Fibroblast of villous mesenchyme (primary cell): Measurements from ENCODE around the gene ZBTB21. TPM values are rescaled to one million over a fixed set of nuclear protein-coding genes. Genes with fewer than 3 reads are reported as not detected.

Source experiments
- DNase-seq: peaks from one replicate; pipeline ENCODE4 v3.0.0-alpha.2; 2010; ENCODE audit warnings: low read depth
- H3K4me3 ChIP-seq: 2 replicates; pipeline ENCODE4 v1.5.1; 2011; ENCODE audit warnings: low read depth, mild to moderate bottlenecking, low read length
- total RNA-seq: library from RNA; depleted of rRNA; stranded (reverse); fragments of >200 nt; gene quantifications from 2 replicates; pipeline ENCODE4 v1.2.3, GENCODE V29; 2012
- TF ChIP-seq, protein P1 (sequence below): IDR thresholded peaks from 2 replicates; pipeline ENCODE4 v1.5.1; 2012; ENCODE audit warnings: low read depth, mild to moderate bottlenecking, low read length; ENCODE audit not compliant: insufficient read depth

ZBTB21 gene
- total RNA-seq, 1 donor, result 19.0 TPM

DNA sequence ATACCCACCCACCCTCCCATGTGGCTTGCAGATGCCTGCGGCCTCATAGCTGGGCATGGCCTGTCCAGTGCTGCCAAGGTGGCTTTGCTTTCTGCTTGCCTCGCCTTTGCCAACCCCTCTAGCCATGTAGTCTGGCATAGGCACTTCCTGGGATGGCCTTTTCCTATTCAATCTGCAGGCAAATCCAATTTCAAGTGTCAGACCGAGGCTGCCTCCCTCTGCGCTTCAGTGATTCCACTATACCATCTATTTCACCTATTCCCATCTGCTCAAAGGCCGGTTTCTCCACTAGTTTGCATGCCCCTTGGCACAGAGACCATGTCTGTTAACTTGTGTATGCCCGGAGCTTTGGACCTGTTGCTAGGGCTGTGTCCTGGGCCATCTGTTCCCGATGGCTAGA lies 3.8 kb upstream of the ZBTB21 start:
- H3K4me3 ChIP-seq, result no peak overlapping the region
- DNase-seq, result no peak
- TF ChIP-seq, protein P1, sequence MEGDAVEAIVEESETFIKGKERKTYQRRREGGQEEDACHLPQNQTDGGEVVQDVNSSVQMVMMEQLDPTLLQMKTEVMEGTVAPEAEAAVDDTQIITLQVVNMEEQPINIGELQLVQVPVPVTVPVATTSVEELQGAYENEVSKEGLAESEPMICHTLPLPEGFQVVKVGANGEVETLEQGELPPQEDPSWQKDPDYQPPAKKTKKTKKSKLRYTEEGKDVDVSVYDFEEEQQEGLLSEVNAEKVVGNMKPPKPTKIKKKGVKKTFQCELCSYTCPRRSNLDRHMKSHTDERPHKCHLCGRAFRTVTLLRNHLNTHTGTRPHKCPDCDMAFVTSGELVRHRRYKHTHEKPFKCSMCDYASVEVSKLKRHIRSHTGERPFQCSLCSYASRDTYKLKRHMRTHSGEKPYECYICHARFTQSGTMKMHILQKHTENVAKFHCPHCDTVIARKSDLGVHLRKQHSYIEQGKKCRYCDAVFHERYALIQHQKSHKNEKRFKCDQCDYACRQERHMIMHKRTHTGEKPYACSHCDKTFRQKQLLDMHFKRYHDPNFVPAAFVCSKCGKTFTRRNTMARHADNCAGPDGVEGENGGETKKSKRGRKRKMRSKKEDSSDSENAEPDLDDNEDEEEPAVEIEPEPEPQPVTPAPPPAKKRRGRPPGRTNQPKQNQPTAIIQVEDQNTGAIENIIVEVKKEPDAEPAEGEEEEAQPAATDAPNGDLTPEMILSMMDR, result no peak

DNA sequence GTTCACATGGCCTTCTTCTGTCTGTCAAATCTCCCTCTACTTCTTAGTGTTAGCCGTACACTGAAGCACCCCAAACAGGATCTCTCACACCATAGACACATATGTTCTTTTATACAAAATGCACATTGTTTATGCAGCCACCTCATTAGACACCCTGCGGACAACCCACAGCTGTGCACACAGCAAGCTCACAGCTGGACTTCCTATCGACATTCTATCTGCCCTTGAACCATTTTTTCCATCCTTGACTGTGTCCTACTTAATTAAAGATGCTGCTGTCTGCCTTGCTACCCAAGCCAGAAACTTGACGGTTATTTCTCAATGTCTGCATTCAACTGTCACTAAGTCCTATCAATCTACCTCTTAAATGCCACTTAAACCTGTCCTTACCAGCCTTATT lies 3.2 kb upstream of the ZBTB21 start:
- H3K4me3 ChIP-seq, result no peak overlapping the region
- TF ChIP-seq, protein P1, result no peak
- no peak for DNase-seq

DNA sequence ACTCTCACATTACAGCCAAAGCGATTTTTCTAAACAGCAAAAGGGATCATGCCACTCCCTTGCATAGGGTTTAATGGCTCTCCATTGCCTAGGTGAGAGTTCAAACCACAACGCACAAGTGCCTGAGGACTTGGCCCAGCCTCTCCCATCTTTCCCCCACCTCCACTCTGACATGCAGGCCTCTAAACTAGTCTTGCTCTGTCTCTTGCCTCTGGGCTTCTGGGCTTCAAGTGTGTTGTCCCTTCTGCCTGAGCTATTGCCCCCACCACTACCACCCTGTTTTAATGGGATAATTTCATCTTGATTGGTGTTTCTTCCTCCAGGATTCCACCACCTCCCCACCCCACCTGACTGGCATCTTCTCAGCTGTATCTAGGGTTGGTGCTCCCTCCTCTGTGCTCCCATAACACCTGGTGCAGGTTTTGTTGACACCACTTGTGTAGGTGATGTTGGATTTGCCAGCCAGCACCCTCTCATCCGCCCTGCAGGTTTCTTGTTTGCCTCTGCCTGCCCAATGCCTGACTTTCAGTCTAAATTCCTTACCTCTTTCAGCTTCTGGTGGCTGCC lies 2.7 kb upstream of the ZBTB21 start:
- DNase-seq, result no peak
- TF ChIP-seq, protein P1, result no peak

DNA sequence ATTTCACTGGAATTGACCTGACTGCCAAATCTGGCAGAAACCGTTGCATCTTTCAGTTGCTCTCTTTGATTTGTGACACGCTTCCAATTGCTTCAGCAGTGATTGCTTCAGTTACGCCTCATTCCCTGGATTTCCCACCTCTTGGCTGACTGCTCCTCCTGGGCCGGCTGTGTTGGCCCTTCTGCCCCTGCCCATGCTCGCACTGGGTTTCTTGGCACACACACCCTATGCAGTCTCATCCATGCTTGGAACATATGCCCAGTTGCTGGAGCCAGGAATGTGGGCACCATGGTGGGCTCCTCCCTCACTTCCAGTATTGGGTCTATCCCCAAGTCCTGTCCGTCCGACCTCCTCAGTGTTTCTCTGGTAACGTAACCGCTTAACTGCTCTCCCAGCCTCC lies 2.2 kb upstream of the ZBTB21 start:
- TF ChIP-seq, protein P1, result no peak

More for the DNA sequence above, 2.7 kb upstream of the ZBTB21 start:
- H3K4me3 ChIP-seq, result no peak overlapping the region

DNA sequence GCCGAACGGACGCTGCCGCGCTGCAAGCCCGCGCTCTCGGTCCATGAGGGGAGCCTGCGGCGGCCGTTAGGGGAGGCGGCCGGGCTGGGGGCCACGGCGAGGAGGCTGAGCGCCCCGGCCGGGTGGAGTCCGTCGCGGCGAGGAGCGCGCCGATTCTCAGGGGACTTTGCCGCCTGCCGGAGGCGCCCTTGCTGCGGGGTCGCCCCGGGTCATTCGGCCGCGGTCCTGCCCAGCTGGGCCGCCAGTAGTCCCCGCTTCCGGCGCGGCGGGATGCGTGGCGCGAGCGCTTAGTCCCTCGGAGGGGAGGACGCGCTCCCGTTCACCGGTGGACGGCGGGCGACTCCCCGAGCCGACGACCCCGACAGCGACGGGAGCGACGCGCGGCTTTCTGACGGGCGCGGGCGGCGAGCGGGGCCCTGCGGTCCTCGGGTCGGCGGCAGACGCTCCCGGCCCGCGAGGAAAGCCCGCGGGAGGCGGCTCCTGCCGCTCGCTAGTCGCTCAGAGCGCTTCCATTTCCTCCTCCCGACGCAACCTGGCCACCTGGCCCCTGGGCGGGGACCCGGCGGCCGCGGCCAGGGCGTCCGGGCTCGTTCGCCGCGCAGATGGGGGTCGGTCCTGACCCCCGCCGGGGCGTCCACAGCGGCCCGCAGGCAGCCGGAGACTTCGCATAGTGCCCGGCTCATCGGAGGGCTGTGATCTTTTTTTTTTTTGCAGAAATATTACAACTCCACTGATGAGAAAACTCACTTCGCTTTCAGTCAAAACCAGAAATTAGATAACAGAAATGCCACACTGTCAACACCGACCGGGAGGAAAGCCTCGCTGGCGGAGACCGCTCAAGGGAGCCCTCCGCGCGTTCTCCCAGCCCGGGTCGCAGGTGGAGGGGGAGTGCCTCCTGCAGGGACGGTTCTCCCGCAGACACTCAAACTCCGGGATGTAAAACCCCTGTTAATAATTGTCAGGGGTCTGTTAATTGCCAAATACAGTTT lies 641 bp upstream of the ZBTB21 start:
- H3K4me3 ChIP-seq, result peak overlapping the region; percentile 76
- DNase-seq, result peak; percentile 25
- TF ChIP-seq, protein P1, result peak; percentile 8

More for the DNA sequence above, 2.2 kb upstream of the ZBTB21 start:
- no peak overlapping the region for H3K4me3 ChIP-seq
- DNase-seq, result no peak

DNA sequence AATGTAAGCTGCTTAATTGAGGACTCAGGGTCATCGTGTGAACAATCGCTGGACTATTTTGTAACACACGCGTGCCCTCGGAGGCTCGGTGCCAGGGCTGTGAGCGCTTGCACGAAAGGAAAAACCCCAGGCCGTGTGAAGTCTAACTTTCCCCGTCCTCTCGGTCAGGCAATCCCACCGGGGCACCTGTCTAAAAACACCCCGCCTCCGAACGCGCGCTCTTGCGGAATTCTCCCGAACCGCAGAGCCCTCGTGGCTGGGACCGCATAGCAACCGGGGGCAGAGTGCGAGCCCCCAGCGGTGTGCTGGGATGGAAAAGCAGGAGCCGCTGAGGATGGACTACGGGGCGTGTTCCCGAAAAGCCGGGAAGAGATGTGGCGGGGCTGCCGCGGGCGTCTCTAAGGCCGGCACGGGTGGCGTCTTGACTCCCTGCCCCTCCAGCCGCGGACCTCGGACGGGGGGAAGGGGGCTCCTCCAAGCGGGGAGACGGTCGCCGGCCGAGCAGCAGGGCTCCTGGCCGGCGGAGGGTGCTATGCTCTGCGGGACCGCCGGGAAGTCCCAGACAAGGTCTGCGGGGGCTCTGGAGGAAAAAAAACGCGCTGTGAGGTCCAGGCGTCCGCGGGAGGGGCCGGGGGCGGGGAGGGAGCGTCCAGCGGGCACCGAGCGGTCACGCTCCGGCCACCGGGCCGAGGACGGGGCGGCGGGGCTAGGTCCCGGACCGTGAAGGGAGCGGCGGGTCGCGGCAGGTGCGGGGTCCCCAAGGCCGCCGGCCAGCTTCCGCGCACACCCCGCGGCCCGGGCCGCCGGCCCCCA lies 936 bp downstream of the ZBTB21 start:
- TF ChIP-seq, protein P1, result peak; percentile 30
- peak overlapping the region; percentile 76 for H3K4me3 ChIP-seq
- DNase-seq, result peak; percentile 82
